Uterus (tissue), 2 donors: ENCODE data around the gene HCN4.

Source experiments
- CTCF ChIP-seq, 4 experiments: fragments of 200-600 bp in 2 of 4; fragments of 450-650 bp in 2 of 4; sonication (generic) in 2 of 4; IDR thresholded peaks; one replicate each; pipeline ENCODE4 v1.5.1; 2016 to 2019; ENCODE audit warnings: antibody characterized with exemption in 4 of 4, mild to moderate bottlenecking in 2 of 4, moderate library complexity in 1 of 4
- POLR2A ChIP-seq, 2 donors: fragments of 450-650 bp; IDR thresholded peaks; one replicate each; pipeline ENCODE4 v1.6.1; 2016; ENCODE audit warnings: antibody characterized with exemption in 2 of 2, mild to moderate bottlenecking in 1 of 2, moderate library complexity in 1 of 2

- TF ChIP-seq POLR2A (IDR thresholded peaks at IDR 0.05) (no peak), CTCF (IDR thresholded peaks at IDR 0.05) (no peak)
Measured at GRCh38 chr15:73270366-73271097, 98.2 kb downstream of the HCN4 start.
